Panc1 (cell line): ENCODE data around the gene PHF19. TPM values are rescaled to one million over a fixed set of nuclear protein-coding genes. Genes with fewer than 3 reads are reported as not detected.

Experiments
- ATAC-seq: fragments of 200-7000 bp; cut with Tn5 transposase; 2 replicates; pipeline ENCODE4 v1.9.1; 2020; ENCODE audit warnings: mild to moderate bottlenecking, moderate library complexity
- BruUV-seq: library from RNA; stranded (reverse); fragments of 400-500 nt; replicated peaks from 2 replicates; lab custom pipeline; 2021; lab: Mats Ljungman, UMichigan
- CTCF ChIA-PET: fragments of 300-600 bp; sonication (Branson Sonifier 250); formaldehyde crosslinking; loops from one replicate; lab custom pipeline; 2022; ENCODE audit warnings: antibody characterized with exemption; lab: Charles Lee
- POLR2A ChIA-PET: fragments of 300-600 bp; sonication (Branson Sonifier 250); formaldehyde crosslinking; loops from one replicate; lab custom pipeline; 2022; ENCODE audit warnings: antibody characterized with exemption; lab: Charles Lee
- DNase-seq: peaks from one replicate; pipeline ENCODE4 v3.0.0-alpha.2; 2010; ENCODE audit warnings: low read depth, low spot score
- H3K27ac ChIP-seq: 2 replicates; pipeline ENCODE4 v1.5.1; 2011; ENCODE audit warnings: mild to moderate bottlenecking, low read length, inconsistent platforms
- H3K27me3 ChIP-seq: fragments of 200-500 bp; sonication (Bioruptor generic); 2 replicates; pipeline ENCODE4 v1.6.0; 2014; ENCODE audit warnings: low read length, inconsistent platforms; ENCODE audit not compliant: control insufficient read depth, insufficient read depth
- H3K36me3 ChIP-seq: fragments of 200-500 bp; sonication (Bioruptor generic); 2 replicates; pipeline ENCODE4 v1.5.1; 2014; ENCODE audit warnings: inconsistent platforms, mild to moderate bottlenecking, low read length, moderate library complexity; ENCODE audit not compliant: control insufficient read depth, insufficient read depth
- H3K4me1 ChIP-seq: 2 replicates; pipeline ENCODE4 v1.5.1; 2011; ENCODE audit warnings: inconsistent platforms, mild to moderate bottlenecking, low read length, moderate library complexity; ENCODE audit not compliant: control insufficient read depth, insufficient read depth
- H3K4me3 ChIP-seq, 2 experiments: 2 replicates each; pipeline ENCODE4 v1.5.1; 2011 to 2012; ENCODE audit warnings: low read depth in 2 of 2, low read length in 2 of 2, mild to moderate bottlenecking in 2 of 2, inconsistent platforms in 1 of 2, moderate library complexity in 1 of 2
- H3K9me3 ChIP-seq: fragments of 200-500 bp; sonication (Bioruptor generic); 2 replicates; pipeline ENCODE4 v1.5.1; 2014; ENCODE audit warnings: low read depth, mild to moderate bottlenecking, inconsistent platforms, low read length, moderate library complexity; ENCODE audit not compliant: control insufficient read depth, insufficient read depth
- CTCF ChIP-seq: fragments of 450-650 bp; IDR thresholded peaks from 2 replicates; pipeline ENCODE4 v1.5.1; 2017; ENCODE audit warnings: mild to moderate bottlenecking
- POLR2AphosphoS5 ChIP-seq: IDR thresholded peaks from 2 replicates; pipeline ENCODE4 v1.6.1; 2012; ENCODE audit warnings: mild to moderate bottlenecking, low read depth, low read length, moderate library complexity
- REST ChIP-seq, 2 experiments: IDR thresholded peaks; 2 replicates each; pipeline ENCODE4 v1.6.1; 2011 to 2012; ENCODE audit warnings: low read depth in 2 of 2, control low read depth in 1 of 2, low read length in 1 of 2, mild to moderate bottlenecking in 1 of 2, moderate library complexity in 1 of 2; ENCODE audit not compliant: insufficient read depth in 1 of 2
- SIN3A ChIP-seq: IDR thresholded peaks from 2 replicates; pipeline ENCODE4 v1.6.1; 2012; ENCODE audit warnings: low read depth, mild to moderate bottlenecking, low read length, moderate library complexity, borderline replicate concordance; ENCODE audit not compliant: insufficient read depth
- TCF7L2 ChIP-seq: IDR thresholded peaks from 2 replicates; pipeline ENCODE4 v1.6.1; 2011; ENCODE audit warnings: mild to moderate bottlenecking, low read depth, low read length, inconsistent platforms
- in situ Hi-C: cut with HindIII; loops from 2 replicates; pipeline ENCODE4 v1.10.0; 2016; ENCODE audit warnings: low sequenced_read_pairs, low pct_unique_long_range_greater_than_20kb
- intact Hi-C: fragments of 100-400 bp; cut with micrococcal nuclease; formaldehyde crosslinking; loops from one replicate; pipeline ENCODE4 v1.10.0; 2022; ENCODE audit not compliant: unreplicated experiment
- total RNA-seq: library from RNA; stranded (reverse); gene quantifications from one replicate; pipeline ENCODE4 v1.2.1, GENCODE V29; 2021; ENCODE audit not compliant: unreplicated experiment

PHF19 gene
- total RNA-seq, 1 experiment from 2014 or later: 91.1 TPM

- no peaks in the 10 kb centered on the region for H3K9me3 ChIP-seq
- DNase-seq: no peak
- H3K4me1 ChIP-seq: peaks cover 40% of the 10 kb centered on the region
- ATAC-seq: no peak
- intact Hi-C loops (loop anchor here (5.0 kb wide), 1 partner anchor 52 kb away; the partner anchor contains the start of gene TRAF1), in situ Hi-C loops (no loop called here)
- POLR2A ChIA-PET: no interaction called here
- H3K4me3 ChIP-seq: peak overlapping the region; percentile 57 to 68
- H3K36me3 ChIP-seq: peaks cover 3% of the 10 kb centered on the region; the same call in 1 of the 2 replicates
- no TSS peak for BruUV-seq
- CTCF ChIA-PET: no interaction called here
- no peak for TF ChIP-seq CTCF
- TF ChIP-seq TCF7L2: no peak
- TF ChIP-seq SIN3A: no peak
- TF ChIP-seq POLR2AphosphoS5: no peak
- TF ChIP-seq REST (IDR thresholded peaks at IDR 0.05; ENCODE audit: insufficient read depth in 1 of 2, low read depth in 2 of 2, low read length in 1 of 2): no peak
- H3K27me3 ChIP-seq: no peaks in the 10 kb centered on the region
- H3K27ac ChIP-seq: peak overlapping the region; percentile 94
Measured at GRCh38 chr9:120875195-120875565, 1.8 kb downstream of the PHF19 start.

- H3K27ac ChIP-seq: peak overlapping the region; percentile 94
- ATAC-seq (no peak), DNase-seq (no peak)
- CTCF ChIA-PET: no interaction called here
- TF ChIP-seq TCF7L2 (no peak), REST (IDR thresholded peaks at IDR 0.05; ENCODE audit: insufficient read depth in 1 of 2, low read depth in 2 of 2, low read length in 1 of 2) (no peak), SIN3A (no peak), POLR2AphosphoS5 (no peak), CTCF (no peak)
- no TSS peak for BruUV-seq
- intact Hi-C loops: loop anchor here (5.0 kb wide), 1 partner anchor 53 kb away; the partner anchor contains the start of gene TRAF1
- H3K4me1 ChIP-seq: peaks cover 47% of the 10 kb centered on the region
- no peak overlapping the region for H3K4me3 ChIP-seq
- POLR2A ChIA-PET: no interaction called here
- no peaks in the 10 kb centered on the region for H3K9me3 ChIP-seq
- H3K27me3 ChIP-seq: no peaks in the 10 kb centered on the region
- peaks cover 3% of the 10 kb centered on the region; the same call in 1 of the 2 replicates for H3K36me3 ChIP-seq
- in situ Hi-C loops: no loop called here
Measured at GRCh38 chr9:120874226-120875194, 2.5 kb downstream of the PHF19 start.
